ENCODE measurements around the gene PPOX.

- TF ChIP-seq CTCF (IDR thresholded peaks at IDR 0.05) (no peak), ZFX (IDR thresholded peaks at IDR 0.05; ENCODE audit: borderline replicate concordance) (no peak)
These were observed 6.1 kb downstream of the PPOX start for GRCh38 chr1:161172349-161172748.
